ENCODE data around the gene CASP6. TPM values are rescaled to one million over a fixed set of nuclear protein-coding genes. Genes with fewer than 3 reads are reported as not detected.
"Not testable (repeated sequence)": the region's sequence is repeated elsewhere in the genome, so short reads cannot be mapped to it uniquely, and the experiment has no call there.

Gene CASP6
- total and polyA plus RNA-seq, 7 donors, result 18.2 to 101 (median 41.3) TPM

DNA sequence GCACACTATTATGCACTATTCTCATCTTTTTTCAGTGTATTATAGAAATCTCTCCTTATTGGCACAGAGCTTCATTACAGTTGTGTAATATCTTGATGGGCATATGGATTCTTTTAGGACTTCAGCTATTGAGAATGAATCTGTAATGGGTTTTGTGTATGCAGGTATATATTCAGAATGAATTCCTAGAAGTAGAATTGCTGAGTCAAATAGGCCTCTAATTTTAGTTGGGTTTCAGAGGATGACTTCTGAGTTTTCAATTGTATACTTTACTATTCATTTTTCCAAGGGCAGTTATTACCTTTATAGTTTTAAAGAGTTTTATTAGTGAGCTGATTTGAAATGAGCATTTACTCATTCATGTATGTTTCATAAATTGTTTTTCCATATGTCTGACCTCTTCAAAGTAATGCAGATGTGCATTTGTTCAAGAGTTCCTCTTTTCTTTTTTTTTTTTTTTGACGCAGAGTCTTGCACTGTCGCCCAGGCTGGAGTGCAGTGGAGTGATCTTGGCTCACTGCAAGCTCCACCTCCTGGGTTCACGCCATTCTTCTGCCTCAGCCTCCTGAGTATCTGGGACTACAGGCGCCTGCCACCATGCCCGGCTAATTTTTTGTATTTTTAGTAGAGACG is 19.5 kb downstream of the CASP6 start:
- Histone ChIP-seq H3K27me3 (no peaks in the 10 kb centered on the region), H3K9me3 (no peaks in the 10 kb centered on the region), H3K27ac (no peak overlapping the region), H3K4me3 (no peak overlapping the region), H3K4me1 (no peaks in the 10 kb centered on the region), H3K36me3 (peaks cover 0 to 20% (median 2%) of the 10 kb centered on the region in 4 donors)
- intact Hi-C loops (cut with DNase I), result no loop called here
- WGBS, 2 donors, result 84 to 96% methylated on average over 6 of the region's 6 CpGs
- TF ChIP-seq POLR2AphosphoS5 (IDR thresholded peaks at IDR 0.05), result no peak
- no peak for TF ChIP-seq EP300 (IDR thresholded peaks at IDR 0.05)
- no peak for TF ChIP-seq POLR2A (IDR thresholded peaks at IDR 0.05)
- TF ChIP-seq, protein P1, sequence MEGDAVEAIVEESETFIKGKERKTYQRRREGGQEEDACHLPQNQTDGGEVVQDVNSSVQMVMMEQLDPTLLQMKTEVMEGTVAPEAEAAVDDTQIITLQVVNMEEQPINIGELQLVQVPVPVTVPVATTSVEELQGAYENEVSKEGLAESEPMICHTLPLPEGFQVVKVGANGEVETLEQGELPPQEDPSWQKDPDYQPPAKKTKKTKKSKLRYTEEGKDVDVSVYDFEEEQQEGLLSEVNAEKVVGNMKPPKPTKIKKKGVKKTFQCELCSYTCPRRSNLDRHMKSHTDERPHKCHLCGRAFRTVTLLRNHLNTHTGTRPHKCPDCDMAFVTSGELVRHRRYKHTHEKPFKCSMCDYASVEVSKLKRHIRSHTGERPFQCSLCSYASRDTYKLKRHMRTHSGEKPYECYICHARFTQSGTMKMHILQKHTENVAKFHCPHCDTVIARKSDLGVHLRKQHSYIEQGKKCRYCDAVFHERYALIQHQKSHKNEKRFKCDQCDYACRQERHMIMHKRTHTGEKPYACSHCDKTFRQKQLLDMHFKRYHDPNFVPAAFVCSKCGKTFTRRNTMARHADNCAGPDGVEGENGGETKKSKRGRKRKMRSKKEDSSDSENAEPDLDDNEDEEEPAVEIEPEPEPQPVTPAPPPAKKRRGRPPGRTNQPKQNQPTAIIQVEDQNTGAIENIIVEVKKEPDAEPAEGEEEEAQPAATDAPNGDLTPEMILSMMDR (IDR thresholded peaks at IDR 0.05), result no peak
- no peak for DNase-seq

GRCh38 chr4:109682875-109683274 is 20.4 kb downstream of the CASP6 start:
- Histone ChIP-seq H3K36me3 (peaks cover 0 to 17% (median 2%) of the 10 kb centered on the region in 4 donors), H3K4me1 (no peaks in the 10 kb centered on the region), H3K4me3 (no peak overlapping the region), H3K9me3 (no peaks in the 10 kb centered on the region), H3K27me3 (no peaks in the 10 kb centered on the region), H3K27ac (no peak overlapping the region)
- TF ChIP-seq POLR2AphosphoS5 (IDR thresholded peaks at IDR 0.05), result no peak
- TF ChIP-seq, protein P1 (IDR thresholded peaks at IDR 0.05), result no peak
- TF ChIP-seq EP300 (IDR thresholded peaks at IDR 0.05), result no peak
- TF ChIP-seq POLR2A (IDR thresholded peaks at IDR 0.05), result no peak
- intact Hi-C loops (cut with DNase I), result no loop called here
- WGBS, 2 donors, result 95 to 98% methylated on average over 2 of the region's 2 CpGs
- DNase-seq, result no peak

DNA sequence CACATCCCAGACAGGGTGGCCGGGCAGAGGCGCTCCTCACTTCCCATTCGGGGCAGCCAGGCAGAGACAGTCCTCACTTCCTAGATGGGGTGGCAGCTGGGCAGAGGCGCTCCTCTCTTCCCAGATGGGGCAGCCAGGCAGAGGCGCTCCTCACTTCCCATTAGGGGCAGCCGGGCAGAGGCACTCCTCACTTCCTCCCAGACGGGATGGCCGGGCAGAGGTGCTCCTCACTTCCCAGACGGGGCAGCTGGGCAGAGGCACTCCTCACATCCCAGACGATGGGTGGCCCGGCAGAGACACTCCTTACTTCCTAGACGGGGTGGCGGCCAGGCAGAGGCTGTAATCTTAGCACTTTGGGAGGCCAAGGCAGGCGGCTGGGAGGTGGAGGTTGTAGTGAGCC is 24.3 kb downstream of the CASP6 start:
- H3K27me3 ChIP-seq; H3K36me3 ChIP-seq; intact Hi-C loops (cut with DNase I); H3K4me3 ChIP-seq; DNase-seq; H3K27ac ChIP-seq; H3K9me3 ChIP-seq; H3K4me1 ChIP-seq: not testable (repeated sequence)
- 97 to 98% methylated on average over 14 of the region's 14 CpGs for WGBS, 2 donors

GRCh38 chr4:109678472-109678871 is 24.8 kb downstream of the CASP6 start:
- H3K9me3 ChIP-seq; H3K36me3 ChIP-seq; H3K27me3 ChIP-seq; DNase-seq; H3K4me1 ChIP-seq; H3K4me3 ChIP-seq; H3K27ac ChIP-seq; intact Hi-C loops (cut with DNase I): not testable (repeated sequence)
- 96% methylated on average over 28 of the region's 28 CpGs for WGBS, 2 donors

DNA sequence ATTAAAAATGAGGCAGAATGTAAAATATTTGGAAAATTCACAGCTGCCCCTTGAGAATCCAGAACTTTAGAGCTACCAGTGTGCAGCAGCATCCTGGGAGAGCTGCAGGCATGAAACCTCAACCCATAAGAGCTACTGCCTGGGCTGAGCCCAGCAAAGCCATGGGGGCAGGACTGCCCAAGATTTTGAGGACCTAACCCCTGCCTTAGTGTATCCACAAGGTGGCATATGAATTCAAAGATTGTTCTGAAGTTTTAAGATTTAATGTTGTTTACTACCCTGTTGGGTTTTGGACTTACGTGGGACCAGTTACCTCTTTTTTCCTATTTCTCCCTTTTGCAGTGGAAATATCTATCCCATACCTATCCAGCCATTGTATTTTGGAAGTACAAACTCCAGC is 26.4 kb downstream of the CASP6 start:
- no peak for TF ChIP-seq POLR2A (IDR thresholded peaks at IDR 0.05)
- TF ChIP-seq, protein P1 (IDR thresholded peaks at IDR 0.05), result no peak
- TF ChIP-seq POLR2AphosphoS5 (IDR thresholded peaks at IDR 0.05), result no peak
- TF ChIP-seq EP300 (IDR thresholded peaks at IDR 0.05), result no peak
- H3K4me3 ChIP-seq, result no peak overlapping the region
- no peaks in the 10 kb centered on the region for H3K9me3 ChIP-seq
- H3K4me1 ChIP-seq, result no peaks in the 10 kb centered on the region
- no peaks in the 10 kb centered on the region for H3K36me3 ChIP-seq
- DNase-seq, result no peak
- 98% methylated on average over 1 of the region's 1 CpG for WGBS, 2 donors
- H3K27me3 ChIP-seq, result no peaks in the 10 kb centered on the region
- no peak overlapping the region for H3K27ac ChIP-seq
- intact Hi-C loops (cut with DNase I), result no loop called here

DNA sequence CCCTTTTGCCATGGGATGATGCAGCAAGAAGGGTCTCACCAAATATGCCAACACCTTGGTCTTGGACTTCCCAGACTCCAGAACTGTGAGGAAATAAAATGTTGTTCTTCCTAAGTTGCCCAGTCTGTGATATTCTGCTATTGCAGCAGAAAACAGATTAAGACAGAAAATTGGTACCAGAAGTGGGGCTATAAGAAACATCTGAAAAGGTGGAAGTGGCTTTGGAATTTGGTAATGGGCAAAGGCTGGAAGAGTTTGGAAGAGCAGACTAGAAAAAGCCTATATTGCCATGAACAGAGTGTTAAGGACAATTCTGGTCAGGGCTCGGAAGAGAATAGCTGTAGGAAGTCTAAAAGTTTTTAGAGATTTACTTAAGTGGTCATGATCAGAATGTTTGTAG is 27.4 kb downstream of the CASP6 start:
- Histone ChIP-seq H3K36me3 (no peaks in the 10 kb centered on the region), H3K27me3 (no peaks in the 10 kb centered on the region), H3K9me3 (no peaks in the 10 kb centered on the region), H3K27ac (no peak overlapping the region), H3K4me3 (no peak overlapping the region), H3K4me1 (no peaks in the 10 kb centered on the region)
- TF ChIP-seq POLR2A (IDR thresholded peaks at IDR 0.05) (no peak), POLR2AphosphoS5 (IDR thresholded peaks at IDR 0.05) (no peak), EP300 (IDR thresholded peaks at IDR 0.05) (no peak)
- TF ChIP-seq, protein P1 (IDR thresholded peaks at IDR 0.05), result no peak
- intact Hi-C loops (cut with DNase I), result no loop called here
- WGBS, 2 donors, result 97 to 98% methylated on average over 1 of the region's 1 CpG
- no peak for DNase-seq
